Measurements from ENCODE around the gene ZBTB25. TPM values are rescaled to one million over a fixed set of nuclear protein-coding genes. Genes with fewer than 3 reads are reported as not detected.

The ZBTB25 gene
- total RNA-seq, 4 donors from 2014 or later = 14.9 to 26.4 (median 16.6) TPM

- H3K27me3 ChIP-seq = no peaks in the 10 kb centered on the region
- H3K27ac ChIP-seq = no peak overlapping the region
- DNase-seq (ENCODE audit: low spot score in 2 of 2) = no peak
- no peak overlapping the region for H3K4me3 ChIP-seq
- no peaks in the 10 kb centered on the region for H3K9me3 ChIP-seq
- peaks cover 0 to 15% (median 4%) of the 10 kb centered on the region in 4 donors for H3K4me1 ChIP-seq
- peaks cover 0 to 20% (median 0%) of the 10 kb centered on the region in 3 donors for H3K36me3 ChIP-seq
- TF ChIP-seq POLR2A (IDR thresholded peaks at IDR 0.05) (no peak), CTCF (IDR thresholded peaks at IDR 0.05) (no peak), EP300 (IDR thresholded peaks at IDR 0.05) (no peak)
Observed at GRCh38 chr14:64495252-64495651, 8.4 kb downstream of the ZBTB25 start.

DNA sequence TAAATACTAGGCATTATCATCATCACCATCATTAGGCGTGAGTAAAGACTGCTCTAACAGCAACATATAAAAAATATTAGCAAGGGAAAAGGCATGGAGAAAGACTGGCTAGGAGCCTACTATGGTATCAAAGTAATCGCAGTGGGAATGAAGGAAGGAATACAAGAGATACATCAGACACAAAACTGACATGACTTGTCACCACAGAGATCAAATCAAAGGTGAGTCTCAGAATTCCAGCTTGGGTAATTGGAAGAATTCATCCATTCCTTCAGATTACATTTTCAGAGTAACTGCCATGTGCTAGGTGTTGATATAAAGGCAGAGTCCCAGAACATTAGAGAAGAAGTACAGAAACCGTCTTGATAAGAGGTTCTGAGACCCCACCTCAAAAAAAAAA, 10.2 kb downstream of the ZBTB25 start:
- TF ChIP-seq EP300 (IDR thresholded peaks at IDR 0.05) (no peak), CTCF (IDR thresholded peaks at IDR 0.05) (no peak), POLR2A (IDR thresholded peaks at IDR 0.05) (no peak)
- 92 to 94% methylated on average over 3 of the region's 3 CpGs for WGBS, 2 donors
- no peak for DNase-seq (ENCODE audit: low spot score in 2 of 2)

DNA sequence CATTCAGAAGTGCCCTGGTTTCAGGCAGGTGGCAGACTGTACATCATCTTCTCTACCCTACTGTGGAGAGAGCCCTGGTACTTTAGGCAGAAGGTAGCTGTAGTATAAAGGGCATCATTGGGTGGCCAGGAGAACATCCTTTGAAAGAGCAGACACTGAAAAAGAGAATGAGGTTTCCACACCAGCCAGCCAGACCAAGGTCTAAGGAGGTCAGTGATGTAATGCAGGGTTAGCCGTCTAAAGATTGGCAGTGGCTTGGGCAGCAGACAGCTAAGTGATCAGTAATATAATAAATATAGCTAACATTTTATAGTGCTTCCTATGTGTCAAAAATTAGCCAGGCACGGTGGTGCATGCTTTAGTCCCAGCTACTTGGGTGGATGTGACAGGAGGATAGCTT, 12.0 kb downstream of the ZBTB25 start:
- H3K9me3 ChIP-seq = no peaks in the 10 kb centered on the region
- 64 to 66% methylated on average over 2 of the region's 2 CpGs for WGBS, 2 donors
- no peaks in the 10 kb centered on the region for H3K27me3 ChIP-seq
- peaks cover 0 to 53% (median 3%) of the 10 kb centered on the region in 3 donors for H3K36me3 ChIP-seq
- no peak overlapping the region for H3K27ac ChIP-seq
- H3K4me3 ChIP-seq = no peak overlapping the region
- TF ChIP-seq POLR2A (IDR thresholded peaks at IDR 0.05) (no peak), EP300 (IDR thresholded peaks at IDR 0.05) (no peak), CTCF (IDR thresholded peaks at IDR 0.05) (no peak)
- DNase-seq (ENCODE audit: low spot score in 2 of 2) = no peak
- H3K4me1 ChIP-seq = no peaks in the 10 kb centered on the region

More for the DNA sequence above, 10.2 kb downstream of the ZBTB25 start:
- H3K36me3 ChIP-seq = peaks cover 0 to 36% (median 0%) of the 10 kb centered on the region in 3 donors
- H3K4me3 ChIP-seq = no peak overlapping the region
- no peaks in the 10 kb centered on the region for H3K9me3 ChIP-seq
- H3K27me3 ChIP-seq = no peaks in the 10 kb centered on the region
- H3K4me1 ChIP-seq = peaks cover 0 to 3% (median 0%) of the 10 kb centered on the region in 4 donors
- H3K27ac ChIP-seq = no peak overlapping the region

DNA sequence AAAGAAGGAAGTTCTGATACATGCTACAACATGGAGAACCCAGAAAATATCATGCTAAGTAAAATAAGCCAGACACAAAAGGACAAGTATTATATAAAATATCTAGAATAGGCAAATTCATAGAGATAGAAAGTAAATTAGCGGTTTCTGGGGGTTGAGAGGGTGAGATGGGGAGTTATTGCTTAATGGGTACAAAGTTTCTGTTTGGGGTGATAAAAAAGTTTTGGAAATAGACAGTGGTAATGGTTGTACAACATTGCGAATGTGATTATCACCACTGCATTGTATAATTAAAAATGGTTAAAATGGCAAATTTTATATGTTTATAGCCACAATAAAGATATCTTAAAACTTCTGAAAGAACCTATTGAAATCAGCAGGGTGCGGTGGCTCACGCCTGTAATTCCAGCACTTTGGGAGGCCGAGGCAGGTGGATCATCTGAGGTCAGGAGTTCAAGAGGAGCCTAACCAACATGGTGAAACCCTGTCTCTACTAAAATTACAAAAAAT, 15.0 kb downstream of the ZBTB25 start:
- no peaks in the 10 kb centered on the region for H3K4me1 ChIP-seq
- no peaks in the 10 kb centered on the region for H3K9me3 ChIP-seq
- no peak overlapping the region for H3K4me3 ChIP-seq
- TF ChIP-seq CTCF (IDR thresholded peaks at IDR 0.05) (no peak), POLR2A (IDR thresholded peaks at IDR 0.05) (no peak), EP300 (IDR thresholded peaks at IDR 0.05) (no peak)
- DNase-seq (ENCODE audit: low spot score in 2 of 2) = no peak
- no peaks in the 10 kb centered on the region for H3K27me3 ChIP-seq
- H3K27ac ChIP-seq = no peak overlapping the region
- 85 to 95% methylated on average over 5 of the region's 5 CpGs for WGBS, 2 donors
- peaks cover 3 to 62% (median 9%) of the 10 kb centered on the region in 3 donors for H3K36me3 ChIP-seq

DNA sequence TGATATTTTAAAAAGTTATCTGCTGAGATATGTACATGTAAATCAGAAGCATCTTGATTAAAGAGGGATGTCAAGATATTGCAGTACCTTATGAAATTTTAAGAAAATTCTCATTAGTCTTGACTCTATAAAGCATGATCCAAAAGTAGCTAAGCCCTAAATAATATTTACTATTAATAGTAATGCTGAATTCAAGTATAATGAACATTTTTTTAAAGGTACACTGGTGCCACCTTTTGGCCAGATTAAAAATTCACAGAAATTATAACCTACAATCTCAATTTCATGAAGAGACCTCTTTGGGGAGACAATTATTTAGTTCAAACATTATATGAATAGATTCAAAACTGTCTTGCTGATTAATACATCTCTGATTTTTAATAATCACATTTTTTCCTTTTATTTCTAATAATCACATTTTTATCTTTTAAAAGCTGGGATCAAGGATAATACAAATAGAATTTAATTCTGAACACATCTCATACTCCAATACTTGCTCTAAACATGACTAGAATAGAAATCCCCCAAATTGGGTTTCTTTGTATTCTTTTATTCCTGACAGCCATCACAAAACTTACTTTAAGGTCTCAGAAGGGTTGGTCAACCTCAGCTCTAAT, 24.9 kb downstream of the ZBTB25 start:
- H3K9me3 ChIP-seq = no peaks in the 10 kb centered on the region
- H3K36me3 ChIP-seq = peaks cover 0 to 9% (median 0%) of the 10 kb centered on the region in 3 donors
- no peak for DNase-seq (ENCODE audit: low spot score in 2 of 2)
- H3K27ac ChIP-seq = no peak overlapping the region
- H3K4me1 ChIP-seq = no peaks in the 10 kb centered on the region
- no peaks in the 10 kb centered on the region for H3K27me3 ChIP-seq
- TF ChIP-seq EP300 (IDR thresholded peaks at IDR 0.05) (no peak), CTCF (IDR thresholded peaks at IDR 0.05) (peak; percentile 10 to 37 (median 31))
- no peak overlapping the region for H3K4me3 ChIP-seq

All from tibial nerve (tissue), 4 donors.